A673 (cell line): ENCODE measurements around the gene KCNB1. TPM values are rescaled to one million over a fixed set of nuclear protein-coding genes. Genes with fewer than 3 reads are reported as not detected.

ENCODE experiments used
- BruUV-seq: library from RNA; stranded (reverse); fragments of 400-500 nt; replicated peaks from 2 replicates; lab custom pipeline; 2021; lab: Mats Ljungman, UMichigan
- CTCF ChIA-PET: fragments of 300-600 bp; sonication (Branson Sonifier 250); formaldehyde crosslinking; loops from one replicate; lab custom pipeline; 2022; ENCODE audit warnings: antibody characterized with exemption; lab: Charles Lee
- POLR2A ChIA-PET: fragments of 300-600 bp; sonication (Branson Sonifier 250); formaldehyde crosslinking; loops from one replicate; lab custom pipeline; 2022; ENCODE audit warnings: antibody characterized with exemption; ENCODE audit not compliant: low non-redundant PET; lab: Charles Lee
- DNase-seq: peaks from one replicate; pipeline ENCODE4 v3.0.0-alpha.2; 2015; ENCODE audit warnings: low spot score
- H3K27ac ChIP-seq: fragments of 200-600 bp; sonication (generic); 2 replicates; pipeline ENCODE4 v1.5.1; 2016; ENCODE audit warnings: mixed run types, low read depth, mild to moderate bottlenecking, mixed read lengths, antibody characterized with exemption, low read length; ENCODE audit not compliant: poor library complexity, severe bottlenecking
- H3K27me3 ChIP-seq: fragments of 200-600 bp; sonication (generic); replicated peaks from 2 replicates; pipeline ENCODE4 v1.6.1; 2017; ENCODE audit warnings: mixed run types, low read depth, mild to moderate bottlenecking, mixed read lengths, antibody characterized with exemption, low read length; ENCODE audit not compliant: insufficient read depth, poor library complexity
- H3K36me3 ChIP-seq: fragments of 200-600 bp; sonication (generic); 2 replicates; pipeline ENCODE4 v1.6.1; 2016; ENCODE audit warnings: mixed run types, mild to moderate bottlenecking, mixed read lengths, antibody characterized with exemption, low read length; ENCODE audit not compliant: insufficient read depth, poor library complexity, severe bottlenecking
- H3K4me1 ChIP-seq: fragments of 200-600 bp; sonication (generic); 2 replicates; pipeline ENCODE4 v1.6.1; 2017; ENCODE audit warnings: mixed run types, mild to moderate bottlenecking, mixed read lengths, antibody characterized with exemption, low read length; ENCODE audit not compliant: insufficient read depth, poor library complexity, severe bottlenecking
- H3K4me3 ChIP-seq: fragments of 200-600 bp; sonication (generic); 2 replicates; pipeline ENCODE4 v1.5.1; 2016; ENCODE audit warnings: low read depth, mixed run types, mild to moderate bottlenecking, mixed read lengths, low read length; ENCODE audit not compliant: poor library complexity, severe bottlenecking
- H3K9me3 ChIP-seq: fragments of 200-600 bp; sonication (generic); 2 replicates; pipeline ENCODE4 v1.6.1; 2016; ENCODE audit warnings: mixed run types, low read depth, mild to moderate bottlenecking, mixed read lengths, antibody characterized with exemption, low read length; ENCODE audit not compliant: poor library complexity, severe bottlenecking
- EZH2 ChIP-seq: fragments of 200-600 bp; sonication (generic); IDR thresholded peaks from 2 replicates; pipeline ENCODE4 v1.6.1; 2017; ENCODE audit warnings: borderline replicate concordance, low read depth, mild to moderate bottlenecking, mixed read lengths, antibody characterized with exemption, low read length; ENCODE audit not compliant: poor library complexity, severe bottlenecking
- intact Hi-C: fragments of 100-400 bp; cut with micrococcal nuclease; formaldehyde crosslinking; loops from one replicate; pipeline ENCODE4 v1.10.0; 2022; ENCODE audit not compliant: unreplicated experiment
- total RNA-seq: library from RNA; stranded (reverse); gene quantifications from 2 replicates; pipeline ENCODE4 v1.2.3, GENCODE V29; 2021
- TF ChIP-seq, protein P1 (sequence below): fragments of 300-800, 200-600 bp; sonication (generic); conservative IDR thresholded peaks from 2 replicates; pipeline ENCODE4 v1.5.1; 2017; ENCODE audit warnings: low read depth, mild to moderate bottlenecking, antibody characterized with exemption, low read length, moderate library complexity, mixed read lengths

KCNB1 gene
- total RNA-seq, 1 experiment from 2014 or later, result not detected

DNA sequence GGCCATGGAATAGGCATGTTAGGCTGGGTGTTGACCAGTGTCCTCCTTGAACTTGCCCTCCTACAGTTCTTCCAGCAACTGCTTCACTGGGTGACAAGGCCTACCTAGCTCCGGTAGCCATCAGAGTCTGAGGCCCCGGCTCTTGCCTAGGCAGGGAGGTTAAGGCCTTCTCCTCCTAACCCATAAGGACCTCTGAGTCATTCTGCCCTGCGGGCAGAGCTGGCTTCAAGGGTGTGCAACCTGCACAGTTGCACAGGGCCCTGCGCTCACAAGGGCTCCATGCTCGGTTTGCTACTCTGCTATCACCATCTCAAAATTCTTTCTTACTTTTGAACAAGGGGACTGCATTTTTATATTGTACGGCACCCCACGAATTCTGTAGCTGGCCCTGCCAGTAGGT, 17.9 kb downstream of the KCNB1 start:
- BruUV-seq, result no TSS peak
- ChIA-PET POLR2A (interaction anchor here (0.6 kb wide), 1 partner anchor 296 kb away, joined by 6 read pairs; no protein-coding TSS in a partner anchor), CTCF (no interaction called here)
- intact Hi-C loops, result no loop called here
- TF ChIP-seq, protein P1, sequence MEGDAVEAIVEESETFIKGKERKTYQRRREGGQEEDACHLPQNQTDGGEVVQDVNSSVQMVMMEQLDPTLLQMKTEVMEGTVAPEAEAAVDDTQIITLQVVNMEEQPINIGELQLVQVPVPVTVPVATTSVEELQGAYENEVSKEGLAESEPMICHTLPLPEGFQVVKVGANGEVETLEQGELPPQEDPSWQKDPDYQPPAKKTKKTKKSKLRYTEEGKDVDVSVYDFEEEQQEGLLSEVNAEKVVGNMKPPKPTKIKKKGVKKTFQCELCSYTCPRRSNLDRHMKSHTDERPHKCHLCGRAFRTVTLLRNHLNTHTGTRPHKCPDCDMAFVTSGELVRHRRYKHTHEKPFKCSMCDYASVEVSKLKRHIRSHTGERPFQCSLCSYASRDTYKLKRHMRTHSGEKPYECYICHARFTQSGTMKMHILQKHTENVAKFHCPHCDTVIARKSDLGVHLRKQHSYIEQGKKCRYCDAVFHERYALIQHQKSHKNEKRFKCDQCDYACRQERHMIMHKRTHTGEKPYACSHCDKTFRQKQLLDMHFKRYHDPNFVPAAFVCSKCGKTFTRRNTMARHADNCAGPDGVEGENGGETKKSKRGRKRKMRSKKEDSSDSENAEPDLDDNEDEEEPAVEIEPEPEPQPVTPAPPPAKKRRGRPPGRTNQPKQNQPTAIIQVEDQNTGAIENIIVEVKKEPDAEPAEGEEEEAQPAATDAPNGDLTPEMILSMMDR, result no peak
- no peak for TF ChIP-seq EZH2
- H3K4me3 ChIP-seq, result no peak overlapping the region
- no peak for DNase-seq
- no peak overlapping the region for H3K27ac ChIP-seq
- no peaks in the 10 kb centered on the region for H3K36me3 ChIP-seq
- peaks cover 53% of the 10 kb centered on the region for H3K27me3 ChIP-seq
- H3K4me1 ChIP-seq, result no peaks in the 10 kb centered on the region
- H3K9me3 ChIP-seq, result no peaks in the 10 kb centered on the region

DNA sequence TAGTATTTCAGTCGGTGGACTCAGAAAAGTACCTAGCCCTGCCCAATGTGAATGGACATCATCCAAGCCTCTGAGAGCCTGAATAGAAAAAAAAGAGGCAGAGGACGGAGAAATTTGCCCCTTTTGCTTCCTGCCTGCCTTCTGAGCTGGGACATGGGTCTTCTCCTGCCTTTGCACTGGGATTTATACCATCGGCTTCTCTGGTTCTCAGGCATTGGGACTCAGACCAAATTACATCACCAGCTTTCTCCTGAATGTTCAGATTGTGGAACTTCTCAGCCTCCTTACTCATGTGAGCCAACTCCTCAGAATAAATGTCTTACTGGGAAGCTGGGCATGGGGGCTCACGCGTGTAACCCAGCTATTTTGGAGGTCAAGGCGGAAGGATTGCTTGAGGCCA, 19.8 kb downstream of the KCNB1 start:
- CTCF ChIA-PET, result no interaction called here
- Histone ChIP-seq H3K36me3 (no peaks in the 10 kb centered on the region), H3K9me3 (no peaks in the 10 kb centered on the region), H3K27me3 (peaks cover 60% of the 10 kb centered on the region), H3K4me1 (no peaks in the 10 kb centered on the region), H3K4me3 (no peak overlapping the region), H3K27ac (no peak overlapping the region)
- no peak for TF ChIP-seq EZH2
- TF ChIP-seq, protein P1, result no peak
- DNase-seq, result no peak
- intact Hi-C loops, result no loop called here
- no TSS peak for BruUV-seq
- POLR2A ChIA-PET, result no interaction called here

DNA sequence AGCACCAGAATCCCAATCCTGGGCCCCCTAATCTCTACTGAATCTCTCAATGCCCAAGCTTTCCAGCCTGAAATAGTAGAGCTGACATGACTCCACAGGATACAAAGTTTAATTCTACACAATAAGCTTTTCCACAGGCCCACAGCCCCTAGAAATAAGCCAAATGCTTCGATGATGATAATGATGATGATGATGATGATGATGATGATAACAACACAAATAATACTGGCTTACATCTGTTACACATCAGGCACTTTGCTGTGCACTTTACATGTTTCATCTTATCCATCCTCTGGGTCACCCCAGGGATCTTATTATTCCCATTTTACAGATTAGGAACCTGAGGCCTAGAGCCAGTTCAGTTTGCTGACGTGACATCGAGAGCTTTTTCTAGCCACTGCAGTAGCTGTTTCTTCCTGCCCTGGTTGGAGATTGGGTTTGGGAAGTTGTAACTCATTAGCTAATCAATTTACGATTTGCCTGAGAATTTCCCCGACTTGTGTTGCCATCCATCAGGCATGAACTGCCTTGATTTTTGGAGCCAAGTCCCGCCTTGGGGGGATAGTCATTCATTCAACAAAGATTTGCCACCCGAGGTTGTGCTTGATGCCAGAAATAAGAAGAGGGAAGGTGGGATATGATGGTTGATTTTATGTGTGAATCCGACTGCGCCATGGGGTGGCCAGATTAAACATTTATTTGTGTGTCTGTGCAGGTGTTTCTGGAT, 20.4 kb downstream of the KCNB1 start:
- no TSS peak for BruUV-seq
- POLR2A ChIA-PET, result no interaction called here
- no peak overlapping the region for H3K4me3 ChIP-seq
- no peaks in the 10 kb centered on the region for H3K36me3 ChIP-seq
- H3K9me3 ChIP-seq, result no peaks in the 10 kb centered on the region
- H3K27me3 ChIP-seq, result peaks cover 63% of the 10 kb centered on the region
- no peak overlapping the region for H3K27ac ChIP-seq
- no peak for DNase-seq
- intact Hi-C loops, result no loop called here
- no peak for TF ChIP-seq EZH2
- TF ChIP-seq, protein P1, result no peak
- H3K4me1 ChIP-seq, result no peaks in the 10 kb centered on the region
- CTCF ChIA-PET, result no interaction called here
